ENCODE results near the gene CPNE5. TPM values are rescaled to one million over a fixed set of nuclear protein-coding genes. Genes with fewer than 3 reads are reported as not detected.

CPNE5 gene
- total and polyA plus RNA-seq, 4 donors, result 0.20 to 13.1 (median 7.9) TPM; not detected in 1

- WGBS, 2 donors, result 96 to 97% methylated on average over 7 of the region's 7 CpGs
- ATAC-seq (ENCODE audit: low FRiP score) (no peak), DNase-seq (no peak)
- Histone ChIP-seq H3K4me1 (ENCODE audit: control insufficient read depth in 1 of 2, insufficient read depth in 2 of 2, low read length in 2 of 2) (no peaks in the 10 kb centered on the region), H3K27ac (ENCODE audit: low read depth in 1 of 2, low read length in 2 of 2) (no peak overlapping the region), H3K4me3 (ENCODE audit: low read length in 2 of 2) (no peak overlapping the region), H3K27me3 (ENCODE audit: control insufficient read depth in 1 of 2, insufficient read depth in 2 of 2, low read length in 1 of 2) (no peaks in the 10 kb centered on the region), H3K36me3 (ENCODE audit: control insufficient read depth in 1 of 2, insufficient read depth in 2 of 2, low read length in 1 of 2) (peaks cover 0 to 4% of the 10 kb centered on the region in 2 donors), H3K9me3 (ENCODE audit: control insufficient read depth, low read length) (no peaks in the 10 kb centered on the region)
- intact Hi-C loops (cut with DNase I), result no loop called here
Measured at GRCh38 chr6:36860126-36860525, 20.9 kb upstream of the CPNE5 start.

GRCh38 chr6:36858407-36858981 is 19.2 kb upstream of the CPNE5 start:
- no peak for ATAC-seq (ENCODE audit: low FRiP score)
- Histone ChIP-seq H3K27me3 (ENCODE audit: control insufficient read depth in 1 of 2, insufficient read depth in 2 of 2, low read length in 1 of 2) (no peaks in the 10 kb centered on the region), H3K4me3 (ENCODE audit: low read length in 2 of 2) (no peak overlapping the region), H3K36me3 (ENCODE audit: control insufficient read depth in 1 of 2, insufficient read depth in 2 of 2, low read length in 1 of 2) (peaks cover 0 to 2% of the 10 kb centered on the region in 2 donors), H3K27ac (ENCODE audit: low read depth in 1 of 2, low read length in 2 of 2) (peak overlapping the region in 1 of 2 donors; percentile 37), H3K4me1 (ENCODE audit: control insufficient read depth in 1 of 2, insufficient read depth in 2 of 2, low read length in 2 of 2) (no peaks in the 10 kb centered on the region), H3K9me3 (ENCODE audit: control insufficient read depth, low read length) (no peaks in the 10 kb centered on the region)
- no peak for DNase-seq
- 69 to 81% methylated on average over 6 of the region's 6 CpGs for WGBS, 2 donors
- intact Hi-C loops (cut with DNase I), result loop anchor here (10.0 kb wide), 1 partner anchor 234 kb away; no protein-coding TSS in a partner anchor

GRCh38 chr6:36857325-36857724 is 18.1 kb upstream of the CPNE5 start:
- Histone ChIP-seq H3K9me3 (ENCODE audit: control insufficient read depth, low read length) (no peaks in the 10 kb centered on the region), H3K27ac (ENCODE audit: low read depth in 1 of 2, low read length in 2 of 2) (no peak overlapping the region), H3K4me1 (ENCODE audit: control insufficient read depth in 1 of 2, insufficient read depth in 2 of 2, low read length in 2 of 2) (no peaks in the 10 kb centered on the region), H3K4me3 (ENCODE audit: low read length in 2 of 2) (no peak overlapping the region), H3K36me3 (ENCODE audit: control insufficient read depth in 1 of 2, insufficient read depth in 2 of 2, low read length in 1 of 2) (peaks cover 0 to 2% of the 10 kb centered on the region in 2 donors), H3K27me3 (ENCODE audit: control insufficient read depth in 1 of 2, insufficient read depth in 2 of 2, low read length in 1 of 2) (no peaks in the 10 kb centered on the region)
- intact Hi-C loops (cut with DNase I), result loop anchor here (10.0 kb wide), 1 partner anchor 233 kb away; no protein-coding TSS in a partner anchor
- no peak for ATAC-seq (ENCODE audit: low FRiP score)
- no peak for DNase-seq
- WGBS, 2 donors, result 96 to 98% methylated on average over 4 of the region's 4 CpGs

- DNase-seq, result no peak
- intact Hi-C loops (cut with DNase I), result loop anchor here (10.0 kb wide), 1 partner anchor 231 kb away; no protein-coding TSS in a partner anchor
- Histone ChIP-seq H3K9me3 (ENCODE audit: control insufficient read depth, low read length) (no peaks in the 10 kb centered on the region), H3K4me3 (ENCODE audit: low read length in 2 of 2) (no peak overlapping the region), H3K36me3 (ENCODE audit: control insufficient read depth in 1 of 2, insufficient read depth in 2 of 2, low read length in 1 of 2) (peaks cover 0 to 2% of the 10 kb centered on the region in 2 donors), H3K4me1 (ENCODE audit: control insufficient read depth in 1 of 2, insufficient read depth in 2 of 2, low read length in 2 of 2) (peaks cover 0 to 2% of the 10 kb centered on the region in 2 donors), H3K27me3 (ENCODE audit: control insufficient read depth in 1 of 2, insufficient read depth in 2 of 2, low read length in 1 of 2) (no peaks in the 10 kb centered on the region), H3K27ac (ENCODE audit: low read depth in 1 of 2, low read length in 2 of 2) (no peak overlapping the region)
- ATAC-seq (ENCODE audit: low FRiP score), result no peak
- WGBS, 2 donors, result 61 to 71% methylated on average over 8 of the region's 8 CpGs
Measured at GRCh38 chr6:36856277-36856676, 17.0 kb upstream of the CPNE5 start.

- H3K4me1 ChIP-seq (ENCODE audit: control insufficient read depth in 1 of 2, insufficient read depth in 2 of 2, low read length in 2 of 2), result peaks cover 0 to 2% of the 10 kb centered on the region in 2 donors
- intact Hi-C loops (cut with DNase I), result loop anchor here (10.0 kb wide), 1 partner anchor 231 kb away; no protein-coding TSS in a partner anchor
- ATAC-seq (ENCODE audit: low FRiP score), result no peak
Measured at GRCh38 chr6:36855750-36856149, 16.5 kb upstream of the CPNE5 start.

GRCh38 chr6:36853325-36853724 is 14.1 kb upstream of the CPNE5 start:
- WGBS, 2 donors, result 15 to 25% methylated on average over 5 of the region's 5 CpGs
- peaks cover 0 to 2% of the 10 kb centered on the region in 2 donors for H3K36me3 ChIP-seq (ENCODE audit: control insufficient read depth in 1 of 2, insufficient read depth in 2 of 2, low read length in 1 of 2)
- peak in 1 of 2 donors; percentile 80 for DNase-seq
- no peak overlapping the region for H3K4me3 ChIP-seq (ENCODE audit: low read length in 2 of 2)
- no peaks in the 10 kb centered on the region for H3K27me3 ChIP-seq (ENCODE audit: control insufficient read depth in 1 of 2, insufficient read depth in 2 of 2, low read length in 1 of 2)
- intact Hi-C loops (cut with DNase I), result loop anchor here (2.0 to 10.0 kb wide), 3 partner anchors 86 to 229 kb away; no protein-coding TSS in a partner anchor
- ATAC-seq (ENCODE audit: low FRiP score), result peak; percentile 75
- no peaks in the 10 kb centered on the region for H3K9me3 ChIP-seq (ENCODE audit: control insufficient read depth, low read length)
- H3K27ac ChIP-seq (ENCODE audit: low read depth in 1 of 2, low read length in 2 of 2), result peak overlapping the region in 1 of 2 donors; percentile 77
- peaks cover 0 to 2% of the 10 kb centered on the region in 2 donors for H3K4me1 ChIP-seq (ENCODE audit: control insufficient read depth in 1 of 2, insufficient read depth in 2 of 2, low read length in 2 of 2)

More at GRCh38 chr6:36855750-36856149, 16.5 kb upstream of the CPNE5 start:
- no peaks in the 10 kb centered on the region for H3K27me3 ChIP-seq (ENCODE audit: control insufficient read depth in 1 of 2, insufficient read depth in 2 of 2, low read length in 1 of 2)
- H3K27ac ChIP-seq (ENCODE audit: low read depth in 1 of 2, low read length in 2 of 2), result no peak overlapping the region
- H3K36me3 ChIP-seq (ENCODE audit: control insufficient read depth in 1 of 2, insufficient read depth in 2 of 2, low read length in 1 of 2), result peaks cover 0 to 2% of the 10 kb centered on the region in 2 donors
- DNase-seq, result no peak
- no peaks in the 10 kb centered on the region for H3K9me3 ChIP-seq (ENCODE audit: control insufficient read depth, low read length)
- WGBS, 2 donors, result 68 to 85% methylated on average over 10 of the region's 10 CpGs
- no peak overlapping the region for H3K4me3 ChIP-seq (ENCODE audit: low read length in 2 of 2)

GRCh38 chr6:36852481-36853147 is 13.4 kb upstream of the CPNE5 start:
- intact Hi-C loops (cut with DNase I), result loop anchor here (2.0 to 10.0 kb wide), 3 partner anchors 85 to 228 kb away; no protein-coding TSS in a partner anchor
- H3K27ac ChIP-seq (ENCODE audit: low read depth in 1 of 2, low read length in 2 of 2), result peak overlapping the region; percentile 0 to 77

GRCh38 chr6:36851626-36852025 is 12.4 kb upstream of the CPNE5 start:
- intact Hi-C loops (cut with DNase I), result loop anchor here (2.0 to 10.0 kb wide), 3 partner anchors 84 to 227 kb away; no protein-coding TSS in a partner anchor
- no peak overlapping the region for H3K4me3 ChIP-seq (ENCODE audit: low read length in 2 of 2)
- peaks cover 0 to 2% of the 10 kb centered on the region in 2 donors for H3K36me3 ChIP-seq (ENCODE audit: control insufficient read depth in 1 of 2, insufficient read depth in 2 of 2, low read length in 1 of 2)
- peaks cover 0 to 2% of the 10 kb centered on the region in 2 donors for H3K4me1 ChIP-seq (ENCODE audit: control insufficient read depth in 1 of 2, insufficient read depth in 2 of 2, low read length in 2 of 2)
- 45 to 53% methylated on average over 4 of the region's 4 CpGs for WGBS, 2 donors
- H3K27ac ChIP-seq (ENCODE audit: low read depth in 1 of 2, low read length in 2 of 2), result peak overlapping the region in 1 of 2 donors; percentile 39
- ATAC-seq (ENCODE audit: low FRiP score) (no peak), DNase-seq (no peak)
- H3K27me3 ChIP-seq (ENCODE audit: control insufficient read depth in 1 of 2, insufficient read depth in 2 of 2, low read length in 1 of 2), result no peaks in the 10 kb centered on the region
- H3K9me3 ChIP-seq (ENCODE audit: control insufficient read depth, low read length), result no peaks in the 10 kb centered on the region

More at GRCh38 chr6:36852481-36853147, 13.4 kb upstream of the CPNE5 start:
- Histone ChIP-seq H3K9me3 (ENCODE audit: control insufficient read depth, low read length) (no peaks in the 10 kb centered on the region), H3K4me3 (ENCODE audit: low read length in 2 of 2) (no peak overlapping the region), H3K4me1 (ENCODE audit: control insufficient read depth in 1 of 2, insufficient read depth in 2 of 2, low read length in 2 of 2) (peaks cover 0 to 2% of the 10 kb centered on the region in 2 donors), H3K36me3 (ENCODE audit: control insufficient read depth in 1 of 2, insufficient read depth in 2 of 2, low read length in 1 of 2) (peaks cover 0 to 2% of the 10 kb centered on the region in 2 donors), H3K27me3 (ENCODE audit: control insufficient read depth in 1 of 2, insufficient read depth in 2 of 2, low read length in 1 of 2) (no peaks in the 10 kb centered on the region)
- peak; percentile 27 for ATAC-seq (ENCODE audit: low FRiP score)
- DNase-seq, result peak in 1 of 2 donors; percentile 65
- WGBS, 2 donors, result 46 to 56% methylated on average over 4 of the region's 4 CpGs

Data from aorta (tissue), 5 donors.